ENCODE data around the gene WFIKKN2.
A peak's percentile ranks its signal among the peaks of the same experiment; 100 is the strongest.

The WFIKKN2 gene

DNA sequence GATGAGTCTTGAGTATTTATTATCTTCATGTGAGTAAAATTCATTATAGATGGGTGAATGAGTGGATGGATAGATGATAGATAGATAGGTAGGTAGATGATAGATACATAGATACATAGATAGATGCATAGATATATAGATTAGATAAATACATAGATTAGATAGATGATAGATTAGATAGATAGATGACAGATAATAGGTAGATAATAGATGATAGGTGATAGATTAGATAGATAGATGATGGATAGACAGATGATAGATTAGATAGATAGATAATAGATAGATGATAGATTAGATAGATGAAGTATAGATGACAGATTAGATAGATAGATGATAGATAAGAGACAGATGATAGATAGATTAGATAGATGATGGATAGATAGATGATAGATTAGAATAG is 21.8 kb upstream of the WFIKKN2 start:
- no peak overlapping the region for H2BK5ac ChIP-seq (ENCODE audit: low read depth, low read length, poor library complexity)
- H2BK120ac ChIP-seq (ENCODE audit: insufficient read depth, low read length, poor library complexity): no peak overlapping the region
- no peak overlapping the region for H3K4me2 ChIP-seq (ENCODE audit: low read length)
- peaks cover 3% of the 10 kb centered on the region for H3K79me1 ChIP-seq (ENCODE audit: low read length)
- H3K4me3 ChIP-seq (ENCODE audit: low read depth, low read length): no peak overlapping the region
- H2AK5ac ChIP-seq (ENCODE audit: low read length): no peak overlapping the region
- no peak overlapping the region for H4K91ac ChIP-seq (ENCODE audit: low read depth, low read length)
- H4K12ac ChIP-seq (ENCODE audit: low read depth, low read length): no peak overlapping the region
- H2AFZ ChIP-seq (ENCODE audit: insufficient read depth, low read length, poor library complexity): no peak overlapping the region
- no peaks in the 10 kb centered on the region for H3K9me3 ChIP-seq (ENCODE audit: insufficient read depth, low read depth, low read length)
- DNase-seq: no peak
- H3K18ac ChIP-seq (ENCODE audit: low read length): no peak overlapping the region
- H3K14ac ChIP-seq (ENCODE audit: low read length): no peak overlapping the region
- H3K27me3 ChIP-seq (ENCODE audit: insufficient read depth, low read length): no peaks in the 10 kb centered on the region
- H3K4me1 ChIP-seq (ENCODE audit: control insufficient read depth in 1 of 2, insufficient read depth in 2 of 2, low read length in 2 of 2): peaks cover 3 to 11% of the 10 kb centered on the region in 2 experiments
- H3K9ac ChIP-seq (ENCODE audit: low read length): no peak overlapping the region
- H3K4ac ChIP-seq (ENCODE audit: low read depth, low read length): no peak overlapping the region
- no peaks in the 10 kb centered on the region for H3K79me2 ChIP-seq (ENCODE audit: control insufficient read depth, insufficient read depth, low read length, poor library complexity)
- H3K23ac ChIP-seq (ENCODE audit: low read length): no peak overlapping the region
- H3K27ac ChIP-seq (ENCODE audit: low read depth, low read length): no peak overlapping the region
- no peak overlapping the region for H4K8ac ChIP-seq (ENCODE audit: low read depth, low read length)
- H2BK12ac ChIP-seq (ENCODE audit: low read length): no peak overlapping the region
- H3K36me3 ChIP-seq (ENCODE audit: control insufficient read depth in 1 of 2, insufficient read depth in 2 of 2, low read length in 2 of 2): no peaks in the 10 kb centered on the region

DNA sequence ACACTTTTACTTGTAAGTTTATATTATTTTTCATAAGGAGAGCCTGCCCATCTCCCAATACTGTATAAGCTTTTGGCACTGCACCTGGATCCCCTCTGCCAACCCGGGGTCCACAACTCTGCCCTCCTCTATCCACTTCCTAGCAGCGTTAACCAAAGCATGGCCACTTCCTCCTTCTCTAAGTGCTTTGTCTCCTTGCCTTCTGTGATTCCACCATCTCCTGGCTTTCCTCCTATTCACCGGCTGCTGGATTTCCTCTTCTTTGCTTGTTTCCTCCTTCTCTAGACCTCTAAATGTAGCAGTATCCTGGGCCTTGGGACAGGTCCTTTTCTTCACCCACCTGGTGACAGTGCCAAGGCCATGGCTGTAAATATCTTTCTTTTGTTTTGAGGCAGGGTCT is 20.0 kb upstream of the WFIKKN2 start:
- H2BK5ac ChIP-seq (ENCODE audit: low read depth, low read length, poor library complexity): no peak overlapping the region
- H2BK12ac ChIP-seq (ENCODE audit: low read length): no peak overlapping the region
- no peak overlapping the region for H3K18ac ChIP-seq (ENCODE audit: low read length)
- H3K27me3 ChIP-seq (ENCODE audit: insufficient read depth, low read length): no peaks in the 10 kb centered on the region
- H3K4me3 ChIP-seq (ENCODE audit: low read depth, low read length): no peak overlapping the region
- no peak overlapping the region for H3K23ac ChIP-seq (ENCODE audit: low read length)
- H3K4me2 ChIP-seq (ENCODE audit: low read length): no peak overlapping the region
- no peak overlapping the region for H4K8ac ChIP-seq (ENCODE audit: low read depth, low read length)
- no peak overlapping the region for H3K9ac ChIP-seq (ENCODE audit: low read length)
- H3K36me3 ChIP-seq (ENCODE audit: control insufficient read depth in 1 of 2, insufficient read depth in 2 of 2, low read length in 2 of 2): no peaks in the 10 kb centered on the region
- H2BK120ac ChIP-seq (ENCODE audit: insufficient read depth, low read length, poor library complexity): no peak overlapping the region
- no peak overlapping the region for H2AFZ ChIP-seq (ENCODE audit: insufficient read depth, low read length, poor library complexity)
- no peaks in the 10 kb centered on the region for H3K9me3 ChIP-seq (ENCODE audit: insufficient read depth, low read depth, low read length)
- H3K79me1 ChIP-seq (ENCODE audit: low read length): peaks cover 3% of the 10 kb centered on the region
- H3K4me1 ChIP-seq (ENCODE audit: control insufficient read depth in 1 of 2, insufficient read depth in 2 of 2, low read length in 2 of 2): peaks cover 5 to 11% of the 10 kb centered on the region in 2 experiments
- H4K91ac ChIP-seq (ENCODE audit: low read depth, low read length): no peak overlapping the region
- no peak overlapping the region for H3K4ac ChIP-seq (ENCODE audit: low read depth, low read length)
- H3K27ac ChIP-seq (ENCODE audit: low read depth, low read length): no peak overlapping the region
- H2AK5ac ChIP-seq (ENCODE audit: low read length): no peak overlapping the region
- H4K12ac ChIP-seq (ENCODE audit: low read depth, low read length): no peak overlapping the region
- WGBS (ENCODE audit: extremely low coverage, insufficient coverage, insufficient read length): no CpG with 5 or more reads among the region's 3 CpGs
- H3K14ac ChIP-seq (ENCODE audit: low read length): no peak overlapping the region
- DNase-seq: no peak
- no peaks in the 10 kb centered on the region for H3K79me2 ChIP-seq (ENCODE audit: control insufficient read depth, insufficient read depth, low read length, poor library complexity)

DNA sequence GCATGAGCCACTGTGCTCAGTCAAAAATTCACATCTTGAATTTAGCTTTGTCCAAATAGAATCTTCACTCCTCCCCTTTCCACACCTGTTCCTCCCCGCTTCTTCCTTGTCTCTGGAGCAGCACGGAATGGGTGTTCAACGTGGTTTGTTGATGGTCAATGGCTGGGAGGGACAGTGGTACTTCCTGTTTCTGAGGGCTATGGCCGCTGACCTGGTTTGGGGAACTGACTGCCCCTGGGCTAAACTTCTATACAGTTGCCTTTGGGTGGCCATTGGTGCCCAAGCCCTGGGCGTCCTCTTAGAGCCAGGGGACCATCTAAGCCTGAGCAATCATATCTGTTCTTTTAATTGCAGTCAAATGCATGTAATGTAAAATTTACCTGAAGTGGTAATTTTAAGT is 19.1 kb upstream of the WFIKKN2 start:
- Histone ChIP-seq H3K4ac (ENCODE audit: low read depth, low read length) (no peak overlapping the region), H3K36me3 (ENCODE audit: control insufficient read depth in 1 of 2, insufficient read depth in 2 of 2, low read length in 2 of 2) (no peaks in the 10 kb centered on the region), H4K8ac (ENCODE audit: low read depth, low read length) (no peak overlapping the region), H3K79me1 (ENCODE audit: low read length) (peaks cover 3% of the 10 kb centered on the region), H3K27ac (ENCODE audit: low read depth, low read length) (no peak overlapping the region), H4K91ac (ENCODE audit: low read depth, low read length) (no peak overlapping the region), H2BK5ac (ENCODE audit: low read depth, low read length, poor library complexity) (no peak overlapping the region), H3K9me3 (ENCODE audit: insufficient read depth, low read depth, low read length) (no peaks in the 10 kb centered on the region), H2AK5ac (ENCODE audit: low read length) (no peak overlapping the region), H2BK12ac (ENCODE audit: low read length) (no peak overlapping the region), H3K18ac (ENCODE audit: low read length) (no peak overlapping the region), H2AFZ (ENCODE audit: insufficient read depth, low read length, poor library complexity) (no peak overlapping the region), H3K14ac (ENCODE audit: low read length) (no peak overlapping the region), H2BK120ac (ENCODE audit: insufficient read depth, low read length, poor library complexity) (no peak overlapping the region), H3K4me1 (ENCODE audit: control insufficient read depth in 1 of 2, insufficient read depth in 2 of 2, low read length in 2 of 2) (peaks cover 5 to 11% of the 10 kb centered on the region in 2 experiments), H3K27me3 (ENCODE audit: insufficient read depth, low read length) (no peaks in the 10 kb centered on the region), H3K4me2 (ENCODE audit: low read length) (no peak overlapping the region), H3K4me3 (ENCODE audit: low read depth, low read length) (no peak overlapping the region), H4K12ac (ENCODE audit: low read depth, low read length) (no peak overlapping the region), H3K79me2 (ENCODE audit: control insufficient read depth, insufficient read depth, low read length, poor library complexity) (no peaks in the 10 kb centered on the region), H3K9ac (ENCODE audit: low read length) (no peak overlapping the region), H3K23ac (ENCODE audit: low read length) (no peak overlapping the region)
- DNase-seq: no peak
- no CpG with 5 or more reads among the region's 5 CpGs for WGBS (ENCODE audit: extremely low coverage, insufficient coverage, insufficient read length)

DNA sequence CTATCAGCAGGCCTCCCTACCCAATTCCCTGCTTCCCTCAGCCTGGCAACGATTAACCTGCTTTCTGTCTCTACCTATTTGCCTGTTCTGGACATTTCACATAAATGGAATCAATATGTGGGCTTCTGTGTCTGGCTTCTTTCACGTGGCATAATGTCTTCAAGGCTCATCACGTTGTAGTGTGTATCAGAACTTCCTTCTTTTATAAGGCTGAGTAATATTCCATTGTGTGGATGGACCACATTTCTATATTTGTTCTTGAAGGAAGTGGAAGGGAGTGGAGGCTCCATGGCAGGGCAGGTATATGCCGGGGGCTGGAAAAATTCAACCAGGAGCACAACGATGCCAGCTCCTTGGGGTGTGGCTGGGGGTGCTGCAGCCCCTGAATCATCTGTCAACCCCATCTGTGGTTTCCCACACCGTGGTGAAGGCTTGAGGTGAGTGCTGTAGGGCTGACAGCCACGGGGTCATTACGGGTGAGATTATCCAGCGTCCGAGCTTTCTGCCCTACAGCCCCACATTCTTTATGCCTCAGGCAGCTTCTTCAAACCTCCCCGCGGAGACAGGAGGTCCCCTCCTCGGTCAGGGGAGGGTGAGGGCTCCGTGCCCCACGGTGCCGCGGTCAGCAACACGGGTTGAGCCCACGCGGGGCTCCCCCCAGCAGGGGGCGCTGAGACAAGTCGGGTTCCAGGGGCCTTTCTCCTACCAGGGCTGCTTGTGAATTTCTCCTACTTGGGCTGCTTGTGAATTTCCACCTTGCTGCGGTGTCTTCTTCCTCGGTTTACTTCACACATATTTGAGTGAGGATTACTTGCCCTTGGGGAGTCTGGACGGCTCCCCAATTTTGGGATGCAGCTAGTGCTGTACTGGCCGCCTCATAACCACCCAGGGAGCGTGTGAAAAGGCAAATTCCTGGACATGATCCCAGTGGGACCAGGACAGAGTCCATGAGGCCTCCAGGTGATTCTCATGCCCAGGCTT is 18.3 kb upstream of the WFIKKN2 start:
- no peak overlapping the region for H2AFZ ChIP-seq (ENCODE audit: insufficient read depth, low read length, poor library complexity)
- H2BK5ac ChIP-seq (ENCODE audit: low read depth, low read length, poor library complexity): no peak overlapping the region
- no peaks in the 10 kb centered on the region for H3K27me3 ChIP-seq (ENCODE audit: insufficient read depth, low read length)
- whole genome bisulfite sequencing (ENCODE audit: extremely low coverage, insufficient coverage, insufficient read length): no CpG with 5 or more reads among the region's 27 CpGs
- no peak overlapping the region for H3K14ac ChIP-seq (ENCODE audit: low read length)
- no peaks in the 10 kb centered on the region for H3K79me2 ChIP-seq (ENCODE audit: control insufficient read depth, insufficient read depth, low read length, poor library complexity)
- H2AK5ac ChIP-seq (ENCODE audit: low read length): no peak overlapping the region
- peak in 1 of 2 donors; percentile 30 for DNase-seq
- H3K4me2 ChIP-seq (ENCODE audit: low read length): peak overlapping the region; percentile 43
- H3K18ac ChIP-seq (ENCODE audit: low read length): no peak overlapping the region
- no peak overlapping the region for H3K4me3 ChIP-seq (ENCODE audit: low read depth, low read length)
- H3K4ac ChIP-seq (ENCODE audit: low read depth, low read length): no peak overlapping the region
- H3K79me1 ChIP-seq (ENCODE audit: low read length): peaks cover 3% of the 10 kb centered on the region
- H4K8ac ChIP-seq (ENCODE audit: low read depth, low read length): no peak overlapping the region
- no peak overlapping the region for H3K23ac ChIP-seq (ENCODE audit: low read length)
- peak overlapping the region; percentile 30 for H2BK120ac ChIP-seq (ENCODE audit: insufficient read depth, low read length, poor library complexity)
- H4K12ac ChIP-seq (ENCODE audit: low read depth, low read length): no peak overlapping the region
- H3K36me3 ChIP-seq (ENCODE audit: control insufficient read depth in 1 of 2, insufficient read depth in 2 of 2, low read length in 2 of 2): no peaks in the 10 kb centered on the region
- no peaks in the 10 kb centered on the region for H3K9me3 ChIP-seq (ENCODE audit: insufficient read depth, low read depth, low read length)
- H3K9ac ChIP-seq (ENCODE audit: low read length): no peak overlapping the region
- peak overlapping the region; percentile 25 for H4K91ac ChIP-seq (ENCODE audit: low read depth, low read length)
- peaks cover 5 to 11% of the 10 kb centered on the region in 2 experiments for H3K4me1 ChIP-seq (ENCODE audit: control insufficient read depth in 1 of 2, insufficient read depth in 2 of 2, low read length in 2 of 2)
- no peak overlapping the region for H3K27ac ChIP-seq (ENCODE audit: low read depth, low read length)
- H2BK12ac ChIP-seq (ENCODE audit: low read length): peak overlapping the region; percentile 25

Measured in trophoblast cell (in vitro differentiated cells and primary cell).